HepG2 (cell line): ENCODE data around the gene FDPS. TPM values are rescaled to one million over a fixed set of nuclear protein-coding genes. Genes with fewer than 3 reads are reported as not detected.

Source experiments
- DNMT3B ChIP-seq: conservative IDR thresholded peaks from 2 replicates; pipeline ENCODE4 v1.6.1; 2016; ENCODE audit warnings: missing biosample characterization, control low read depth
- GATAD2A ChIP-seq: IDR thresholded peaks from 2 replicates; pipeline ENCODE4 v1.6.1; 2016
- HNF1A ChIP-seq, 2 experiments: sonication (generic) in 1 of 2; formaldehyde crosslinking in 1 of 2; IDR thresholded peaks; 2 replicates each; pipeline versions ENCODE4 v1.4.0 to v1.6.1; 2016 to 2020; ENCODE audit warnings: borderline replicate concordance in 1 of 2, low read depth in 1 of 2, mild to moderate bottlenecking in 1 of 2, missing genetic modification reagents in 1 of 2
- HOXA9 ChIP-seq: sonication (generic); formaldehyde crosslinking; IDR thresholded peaks from 2 replicates; pipeline ENCODE4 v1.8.1; 2022; ENCODE audit warnings: missing genetic modification reagents, mild to moderate bottlenecking, moderate library complexity, borderline replicate concordance
- ISX ChIP-seq: sonication (generic); formaldehyde crosslinking; conservative IDR thresholded peaks from 2 replicates; pipeline ENCODE4 v1.5.0; 2020; ENCODE audit warnings: missing genetic modification reagents
- KLF11 ChIP-seq: IDR thresholded peaks from 2 replicates; pipeline ENCODE4 v1.6.1; 2016; ENCODE audit warnings: missing compliant biosample characterization
- MAFG ChIP-seq: sonication (generic); formaldehyde crosslinking; IDR thresholded peaks from 2 replicates; pipeline ENCODE4 v1.5.1; 2020; ENCODE audit warnings: mild to moderate bottlenecking, missing genetic modification reagents
- MIER2 ChIP-seq: IDR thresholded peaks from 2 replicates; pipeline ENCODE4 v1.6.1; 2016; ENCODE audit warnings: missing biosample characterization, missing genetic modification reagents
- NR2F2 ChIP-seq: IDR thresholded peaks from 2 replicates; pipeline ENCODE4 v1.6.1; 2012; ENCODE audit warnings: low read depth, inconsistent platforms, borderline replicate concordance
- PAWR ChIP-seq: sonication (generic); formaldehyde crosslinking; IDR thresholded peaks from 2 replicates; pipeline ENCODE4 v1.4.0; 2020; ENCODE audit warnings: missing genetic modification reagents, mild to moderate bottlenecking, borderline replicate concordance
- RFX5 ChIP-seq: IDR thresholded peaks from 2 replicates; pipeline ENCODE4 v1.6.1; 2011; ENCODE audit warnings: low read depth, low read length, improper control_type of control experiment
- SMAD3 ChIP-seq: sonication (generic); formaldehyde crosslinking; IDR thresholded peaks from 2 replicates; pipeline ENCODE4 v1.4.0; 2020; ENCODE audit warnings: missing genetic modification reagents
- SOX5 ChIP-seq: IDR thresholded peaks from 2 replicates; pipeline ENCODE4 v1.6.1; 2016; ENCODE audit warnings: borderline replicate concordance
- TARDBP ChIP-seq: sonication (generic); formaldehyde crosslinking; IDR thresholded peaks from 2 replicates; pipeline ENCODE4 v1.8.0; 2022; ENCODE audit warnings: mild to moderate bottlenecking, missing genetic modification reagents
- YEATS2 ChIP-seq: sonication (generic); formaldehyde crosslinking; IDR thresholded peaks from 2 replicates; pipeline ENCODE4 v1.4.0; 2020; ENCODE audit warnings: missing genetic modification reagents, borderline replicate concordance
- ZNF460 ChIP-seq: sonication (generic); formaldehyde crosslinking; IDR thresholded peaks from 2 replicates; pipeline ENCODE4 v1.5.1; 2020; ENCODE audit warnings: missing genetic modification reagents, mild to moderate bottlenecking, borderline replicate concordance
- ZNF572 ChIP-seq: sonication (generic); formaldehyde crosslinking; IDR thresholded peaks from 2 replicates; pipeline ENCODE4 v1.5.1; 2020; ENCODE audit warnings: mild to moderate bottlenecking, missing genetic modification reagents
- ZNF781 ChIP-seq: sonication (generic); formaldehyde crosslinking; IDR thresholded peaks from 2 replicates; pipeline ENCODE4 v1.5.1; 2020; ENCODE audit warnings: borderline replicate concordance, mild to moderate bottlenecking, missing genetic modification reagents; ENCODE audit errors: not compliant biosample characterization
- polyA plus RNA-seq, 8 experiments: library from polyadenylated mRNA; depleted of rRNA in 3 of 8; stranded (reverse) in 7 of 8; unstranded in 1 of 8; fragments of >200 nt; fragmentation: Illumina TruSeq in 4 of 8; extraction: Trizol in 4 of 8; gene quantifications; 2 replicates each; pipeline versions ENCODE4 v1.2.1 to v1.2.3, GENCODE V29; 2011 to 2016; ENCODE audit warnings: low read depth in 4 of 8, missing spikeins in 1 of 8, mixed read lengths in 1 of 8; ENCODE audit not compliant: insufficient read depth in 1 of 8
- total RNA-seq, 5 experiments: library from RNA; depleted of rRNA; stranded (reverse); fragments of >200 nt; fragmentation: Illumina TruSeq; extraction: Trizol; gene quantifications; 2 replicates each; pipeline ENCODE4 v1.2.3, GENCODE V29; 2016; ENCODE audit warnings: low read depth in 1 of 5
- TF ChIP-seq, protein P1 (sequence below): sonication (generic); formaldehyde crosslinking; IDR thresholded peaks from 2 replicates; pipeline ENCODE4 v1.8.1; 2022; ENCODE audit warnings: low read depth, mild to moderate bottlenecking, missing genetic modification reagents
- TF ChIP-seq, protein P2 (sequence below): fragments of 450-650 bp; IDR thresholded peaks from 2 replicates; pipeline ENCODE4 v1.6.1; 2017; ENCODE audit warnings: mild to moderate bottlenecking

The FDPS gene
- total and polyA plus RNA-seq, 2 of the 13 experiments (the other 11 are each of a cell fraction or from before 2014, with no cell fraction given) = 264 to 519 TPM

- peak; percentile 86 for TF ChIP-seq TARDBP (CRISPR knock-in tag)
- TF ChIP-seq NR2F2 = no peak
- TF ChIP-seq KLF11 (CRISPR knock-in tag) = no peak
- TF ChIP-seq MAFG (CRISPR knock-in tag) = no peak
- TF ChIP-seq HNF1A (IDR thresholded peaks at IDR 0.05; ENCODE audit: low read depth) = no peak
- TF ChIP-seq HNF1A (CRISPR knock-in tag; IDR thresholded peaks at IDR 0.05; ENCODE audit: borderline replicate concordance) = peak; percentile 75; the same call in 1 of the 2 replicates
- TF ChIP-seq SMAD3 = peak; percentile 37
- TF ChIP-seq GATAD2A (CRISPR knock-in tag) = peak; percentile 58; the same call in 1 of the 2 replicates
- no peak for TF ChIP-seq HOXA9 (CRISPR knock-in tag)
- TF ChIP-seq, protein P1, sequence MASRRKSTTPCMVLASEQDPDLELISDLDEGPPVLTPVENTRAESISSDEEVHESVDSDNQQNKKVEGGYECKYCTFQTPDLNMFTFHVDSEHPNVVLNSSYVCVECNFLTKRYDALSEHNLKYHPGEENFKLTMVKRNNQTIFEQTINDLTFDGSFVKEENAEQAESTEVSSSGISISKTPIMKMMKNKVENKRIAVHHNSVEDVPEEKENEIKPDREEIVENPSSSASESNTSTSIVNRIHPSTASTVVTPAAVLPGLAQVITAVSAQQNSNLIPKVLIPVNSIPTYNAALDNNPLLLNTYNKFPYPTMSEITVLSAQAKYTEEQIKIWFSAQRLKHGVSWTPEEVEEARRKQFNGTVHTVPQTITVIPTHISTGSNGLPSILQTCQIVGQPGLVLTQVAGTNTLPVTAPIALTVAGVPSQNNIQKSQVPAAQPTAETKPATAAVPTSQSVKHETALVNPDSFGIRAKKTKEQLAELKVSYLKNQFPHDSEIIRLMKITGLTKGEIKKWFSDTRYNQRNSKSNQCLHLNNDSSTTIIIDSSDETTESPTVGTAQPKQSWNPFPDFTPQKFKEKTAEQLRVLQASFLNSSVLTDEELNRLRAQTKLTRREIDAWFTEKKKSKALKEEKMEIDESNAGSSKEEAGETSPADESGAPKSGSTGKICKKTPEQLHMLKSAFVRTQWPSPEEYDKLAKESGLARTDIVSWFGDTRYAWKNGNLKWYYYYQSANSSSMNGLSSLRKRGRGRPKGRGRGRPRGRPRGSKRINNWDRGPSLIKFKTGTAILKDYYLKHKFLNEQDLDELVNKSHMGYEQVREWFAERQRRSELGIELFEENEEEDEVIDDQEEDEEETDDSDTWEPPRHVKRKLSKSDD (CRISPR knock-in tag) = no peak
- TF ChIP-seq ISX (CRISPR knock-in tag) = no peak
- peak; percentile 90 for TF ChIP-seq YEATS2 (CRISPR knock-in tag)
- TF ChIP-seq, protein P2, sequence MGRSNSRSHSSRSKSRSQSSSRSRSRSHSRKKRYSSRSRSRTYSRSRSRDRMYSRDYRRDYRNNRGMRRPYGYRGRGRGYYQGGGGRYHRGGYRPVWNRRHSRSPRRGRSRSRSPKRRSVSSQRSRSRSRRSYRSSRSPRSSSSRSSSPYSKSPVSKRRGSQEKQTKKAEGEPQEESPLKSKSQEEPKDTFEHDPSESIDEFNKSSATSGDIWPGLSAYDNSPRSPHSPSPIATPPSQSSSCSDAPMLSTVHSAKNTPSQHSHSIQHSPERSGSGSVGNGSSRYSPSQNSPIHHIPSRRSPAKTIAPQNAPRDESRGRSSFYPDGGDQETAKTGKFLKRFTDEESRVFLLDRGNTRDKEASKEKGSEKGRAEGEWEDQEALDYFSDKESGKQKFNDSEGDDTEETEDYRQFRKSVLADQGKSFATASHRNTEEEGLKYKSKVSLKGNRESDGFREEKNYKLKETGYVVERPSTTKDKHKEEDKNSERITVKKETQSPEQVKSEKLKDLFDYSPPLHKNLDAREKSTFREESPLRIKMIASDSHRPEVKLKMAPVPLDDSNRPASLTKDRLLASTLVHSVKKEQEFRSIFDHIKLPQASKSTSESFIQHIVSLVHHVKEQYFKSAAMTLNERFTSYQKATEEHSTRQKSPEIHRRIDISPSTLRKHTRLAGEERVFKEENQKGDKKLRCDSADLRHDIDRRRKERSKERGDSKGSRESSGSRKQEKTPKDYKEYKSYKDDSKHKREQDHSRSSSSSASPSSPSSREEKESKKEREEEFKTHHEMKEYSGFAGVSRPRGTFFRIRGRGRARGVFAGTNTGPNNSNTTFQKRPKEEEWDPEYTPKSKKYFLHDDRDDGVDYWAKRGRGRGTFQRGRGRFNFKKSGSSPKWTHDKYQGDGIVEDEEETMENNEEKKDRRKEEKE = no peak
- TF ChIP-seq SOX5 (CRISPR knock-in tag) = no peak; the same call in 1 of the 2 replicates
- peak; percentile 78 for TF ChIP-seq RFX5
- no peak; the same call in 1 of the 2 replicates for TF ChIP-seq DNMT3B (CRISPR knock-in tag)
- no peak for TF ChIP-seq MIER2 (CRISPR knock-in tag)
- no peak for TF ChIP-seq ZNF460 (CRISPR knock-in tag)
- TF ChIP-seq ZNF781 (CRISPR knock-in tag) = peak; percentile 61
- no peak; the same call in 1 of the 2 replicates for TF ChIP-seq PAWR (CRISPR knock-in tag)
- no peak for TF ChIP-seq ZNF572
Measured at GRCh38 chr1:155308493-155309422, at the start of gene FDPS (continued).
